ENCODE results near the gene GZMM. TPM values are rescaled to one million over a fixed set of nuclear protein-coding genes. Genes with fewer than 3 reads are reported as not detected.

GZMM gene
- total RNA-seq, 2 donors from 2014 or later = 5.3 TPM; not detected in 1

- TF ChIP-seq POLR2A (IDR thresholded peaks at IDR 0.05) (no peak), CTCF (IDR thresholded peaks at IDR 0.05) (no peak)
- intact Hi-C loops (cut with DNase I) = no loop called here
- Histone ChIP-seq H3K27me3 (no peaks in the 10 kb centered on the region), H3K4me3 (no peak overlapping the region), H3K4me1 (no peaks in the 10 kb centered on the region), H3K27ac (no peak overlapping the region), H3K9me3 (no peaks in the 10 kb centered on the region), H3K36me3 (replicated peaks in 1 of 2; ENCODE audit: insufficient read depth in 1 of 2, low read depth in 2 of 2) (no peaks in the 10 kb centered on the region)
- WGBS, 2 donors = 57 to 66% methylated on average over 6 to 31 of the region's 31 CpGs
- DNase-seq (no peak), ATAC-seq (no peak)
These were observed 12.9 kb downstream of the GZMM start for GRCh38 chr19:556611-557382.

- WGBS, 2 donors = 54 to 67% methylated on average over 7 to 19 of the region's 21 CpGs
- Histone ChIP-seq H3K27me3 (no peaks in the 10 kb centered on the region), H3K4me3 (no peak overlapping the region), H3K4me1 (no peaks in the 10 kb centered on the region), H3K27ac (no peak overlapping the region), H3K36me3 (replicated peaks in 1 of 2; ENCODE audit: insufficient read depth in 1 of 2, low read depth in 2 of 2) (no peaks in the 10 kb centered on the region), H3K9me3 (no peaks in the 10 kb centered on the region)
- no peak for DNase-seq
- no peak for TF ChIP-seq POLR2A (IDR thresholded peaks at IDR 0.05)
- no peak for TF ChIP-seq CTCF (IDR thresholded peaks at IDR 0.05)
- intact Hi-C loops (cut with DNase I) = no loop called here
- no peak for ATAC-seq
These were observed 15.1 kb downstream of the GZMM start for GRCh38 chr19:558770-559439.

DNA sequence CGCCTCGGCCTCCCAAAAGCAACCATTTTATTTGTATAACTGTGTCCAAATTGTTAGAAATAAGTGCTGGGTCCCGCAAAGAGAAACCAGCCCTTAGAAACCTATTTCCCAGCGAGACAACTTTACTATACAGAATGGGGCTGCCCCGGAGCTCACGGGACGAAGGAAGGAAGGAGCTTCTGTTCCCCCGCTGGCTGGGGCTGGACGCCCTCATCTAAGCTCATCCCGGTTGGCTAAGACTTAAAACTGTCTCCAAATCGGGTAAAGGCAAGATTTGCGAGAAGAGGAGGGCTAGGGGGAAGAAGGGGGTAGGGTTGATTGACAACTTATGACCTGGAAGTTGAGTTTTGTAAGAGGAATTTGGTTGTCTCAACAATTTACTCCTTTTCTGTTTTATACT is 16.3 kb downstream of the GZMM start:
- H3K36me3 ChIP-seq (replicated peaks in 1 of 2; ENCODE audit: insufficient read depth in 1 of 2, low read depth in 2 of 2) = no peaks in the 10 kb centered on the region
- H3K27ac ChIP-seq = no peak overlapping the region
- TF ChIP-seq POLR2A (IDR thresholded peaks at IDR 0.05) (no peak), CTCF (IDR thresholded peaks at IDR 0.05) (no peak)
- H3K4me1 ChIP-seq = no peaks in the 10 kb centered on the region
- no peaks in the 10 kb centered on the region for H3K9me3 ChIP-seq
- DNase-seq (no peak), ATAC-seq (no peak)
- no peaks in the 10 kb centered on the region for H3K27me3 ChIP-seq
- intact Hi-C loops (cut with DNase I) = no loop called here
- no peak overlapping the region for H3K4me3 ChIP-seq
- WGBS, 2 donors = 62 to 77% methylated on average over 9 to 12 of the region's 12 CpGs

DNA sequence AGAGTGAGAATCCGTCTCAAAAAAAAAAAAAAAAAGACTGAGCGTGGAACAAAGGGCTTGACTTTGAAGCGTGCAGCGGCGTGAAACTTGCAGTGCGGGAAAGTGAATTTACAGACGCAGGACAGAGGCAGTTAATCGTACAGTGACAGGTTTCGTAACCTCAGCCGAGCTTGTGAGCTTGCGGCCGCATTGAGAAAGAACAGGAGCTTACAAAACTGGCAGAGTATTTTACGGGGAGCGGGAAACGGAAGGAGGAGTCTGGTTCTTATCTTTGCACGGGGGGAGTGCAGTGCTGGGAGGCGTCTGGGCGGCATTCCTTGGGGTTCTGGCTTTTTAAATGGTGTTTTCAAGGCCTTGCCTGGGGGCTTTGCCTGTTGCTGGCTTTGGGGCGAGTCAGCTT is 22.6 kb downstream of the GZMM start:
- Histone ChIP-seq H3K27me3 (no peaks in the 10 kb centered on the region), H3K27ac (peak overlapping the region in 1 of 4 donors; percentile 37), H3K4me1 (peaks cover 7% of the 10 kb centered on the region), H3K36me3 (replicated peaks in 1 of 2; ENCODE audit: insufficient read depth in 1 of 2, low read depth in 2 of 2) (no peaks in the 10 kb centered on the region), H3K9me3 (no peaks in the 10 kb centered on the region), H3K4me3 (no peak overlapping the region)
- peak in 2 of 4 donors; percentile 36 to 52 for DNase-seq
- TF ChIP-seq CTCF (IDR thresholded peaks at IDR 0.05) = no peak
- no peak for TF ChIP-seq POLR2A (IDR thresholded peaks at IDR 0.05)
- 56 to 93% methylated on average over 16 to 19 of the region's 19 CpGs for WGBS, 2 donors
- intact Hi-C loops (cut with DNase I) = no loop called here
- no peak for ATAC-seq

Data from body of pancreas (tissue), 4 donors.